GM10266 (cell line): ENCODE results near the gene S100Z.
"Not testable (repeated sequence)": the region's sequence is repeated elsewhere in the genome, so short reads cannot be mapped to it uniquely, and the experiment has no call there.

Experiments
- DNase-seq: peaks from one replicate; pipeline ENCODE4 v3.0.0; 2012; ENCODE audit errors: extremely low spot score
- TF ChIP-seq, protein P1 (sequence below): IDR thresholded peaks from 2 replicates; pipeline ENCODE4 v1.5.1; 2012; ENCODE audit warnings: mild to moderate bottlenecking, low read depth; ENCODE audit not compliant: control insufficient read depth, insufficient read depth; ENCODE audit errors: missing control alignments

Gene S100Z

DNA sequence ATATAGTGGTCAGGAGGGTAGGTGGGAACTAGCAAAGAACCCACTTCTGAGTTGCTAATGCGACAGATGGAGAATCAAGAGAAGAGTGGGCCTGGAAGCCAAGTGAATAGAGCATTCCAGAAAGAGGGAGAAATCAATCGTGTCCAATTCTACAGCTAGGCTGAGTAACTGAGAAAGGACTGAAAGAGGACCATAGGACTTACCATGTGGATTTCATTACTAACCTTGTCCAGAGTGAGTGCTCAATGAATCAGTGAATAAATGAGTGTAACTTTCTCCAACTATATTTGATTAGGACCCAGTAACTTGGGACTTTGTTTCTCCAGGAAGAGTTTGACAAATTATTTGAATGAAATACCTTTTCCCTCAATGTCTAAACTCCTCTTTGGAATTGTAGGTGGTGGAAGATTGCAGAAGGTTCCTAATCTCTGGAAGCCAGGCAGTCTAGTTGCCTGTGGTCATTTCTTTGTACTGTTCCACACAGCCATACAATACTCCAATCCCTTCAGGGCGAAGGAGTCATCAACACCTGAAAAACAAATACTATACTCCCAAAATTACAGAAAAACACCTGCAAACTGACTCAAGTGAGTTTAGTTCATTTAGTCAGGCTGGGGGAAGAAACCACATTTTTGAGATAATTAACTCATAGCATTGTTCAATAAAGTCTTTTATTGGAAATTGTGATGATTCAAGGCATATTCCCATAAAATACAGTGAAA lies 33.5 kb upstream of the S100Z start:
- TF ChIP-seq, protein P1, sequence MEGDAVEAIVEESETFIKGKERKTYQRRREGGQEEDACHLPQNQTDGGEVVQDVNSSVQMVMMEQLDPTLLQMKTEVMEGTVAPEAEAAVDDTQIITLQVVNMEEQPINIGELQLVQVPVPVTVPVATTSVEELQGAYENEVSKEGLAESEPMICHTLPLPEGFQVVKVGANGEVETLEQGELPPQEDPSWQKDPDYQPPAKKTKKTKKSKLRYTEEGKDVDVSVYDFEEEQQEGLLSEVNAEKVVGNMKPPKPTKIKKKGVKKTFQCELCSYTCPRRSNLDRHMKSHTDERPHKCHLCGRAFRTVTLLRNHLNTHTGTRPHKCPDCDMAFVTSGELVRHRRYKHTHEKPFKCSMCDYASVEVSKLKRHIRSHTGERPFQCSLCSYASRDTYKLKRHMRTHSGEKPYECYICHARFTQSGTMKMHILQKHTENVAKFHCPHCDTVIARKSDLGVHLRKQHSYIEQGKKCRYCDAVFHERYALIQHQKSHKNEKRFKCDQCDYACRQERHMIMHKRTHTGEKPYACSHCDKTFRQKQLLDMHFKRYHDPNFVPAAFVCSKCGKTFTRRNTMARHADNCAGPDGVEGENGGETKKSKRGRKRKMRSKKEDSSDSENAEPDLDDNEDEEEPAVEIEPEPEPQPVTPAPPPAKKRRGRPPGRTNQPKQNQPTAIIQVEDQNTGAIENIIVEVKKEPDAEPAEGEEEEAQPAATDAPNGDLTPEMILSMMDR, result no peak
- no peak for DNase-seq

DNA sequence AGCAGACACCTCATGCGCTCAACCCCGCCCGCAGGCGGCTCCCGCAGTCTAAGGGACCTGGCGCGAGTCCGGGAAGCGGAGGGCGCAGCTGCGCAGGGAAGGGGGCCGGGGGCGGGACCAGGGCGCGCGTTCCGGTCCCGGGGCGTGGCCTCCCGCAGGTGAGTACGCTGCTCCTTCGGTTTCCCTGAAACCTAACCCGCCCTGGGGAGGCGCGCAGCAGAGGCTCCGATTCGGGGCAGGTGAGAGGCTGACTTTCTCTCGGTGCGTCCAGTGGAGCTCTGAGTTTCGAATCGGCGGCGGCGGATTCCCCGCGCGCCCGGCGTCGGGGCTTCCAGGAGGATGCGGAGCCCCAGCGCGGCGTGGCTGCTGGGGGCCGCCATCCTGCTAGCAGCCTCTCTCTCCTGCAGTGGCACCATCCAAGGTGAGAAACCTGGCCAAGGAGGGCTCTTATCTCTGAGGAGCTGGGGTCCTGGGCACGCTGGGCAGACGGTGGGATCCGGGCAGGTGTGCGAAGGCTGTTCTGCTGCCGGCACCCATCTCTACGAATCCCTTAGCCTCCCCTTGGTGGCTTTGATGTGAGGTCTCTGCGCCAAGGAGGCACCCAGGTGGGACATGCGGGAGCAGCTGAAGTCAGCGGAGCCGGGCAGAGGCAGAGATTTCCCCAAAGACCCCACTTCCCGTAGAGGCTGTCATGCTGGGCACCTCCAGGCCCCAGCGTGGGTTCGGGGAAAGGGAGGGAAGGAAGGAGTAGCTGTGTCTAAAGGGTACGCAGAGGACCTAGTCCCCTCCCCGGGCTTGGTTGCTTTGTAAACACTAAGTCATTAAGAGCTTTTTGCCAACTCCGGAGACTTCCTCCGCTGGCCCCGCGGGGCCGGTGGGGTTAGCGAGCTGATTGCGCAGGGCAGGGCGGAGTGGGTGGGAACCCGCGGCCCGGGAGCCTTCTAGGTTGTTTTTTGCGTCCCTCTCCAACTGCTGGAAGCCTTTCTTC lies 30.7 kb upstream of the S100Z start, which contains the start of gene F2RL1:
Gene F2RL1, plus strand, starts transcription at position 187 of the 988 bp plus-strand sequence. Its CDS starts 153 bp downstream, at position 340.
- no peak for DNase-seq
- TF ChIP-seq, protein P1, result no peak

DNA sequence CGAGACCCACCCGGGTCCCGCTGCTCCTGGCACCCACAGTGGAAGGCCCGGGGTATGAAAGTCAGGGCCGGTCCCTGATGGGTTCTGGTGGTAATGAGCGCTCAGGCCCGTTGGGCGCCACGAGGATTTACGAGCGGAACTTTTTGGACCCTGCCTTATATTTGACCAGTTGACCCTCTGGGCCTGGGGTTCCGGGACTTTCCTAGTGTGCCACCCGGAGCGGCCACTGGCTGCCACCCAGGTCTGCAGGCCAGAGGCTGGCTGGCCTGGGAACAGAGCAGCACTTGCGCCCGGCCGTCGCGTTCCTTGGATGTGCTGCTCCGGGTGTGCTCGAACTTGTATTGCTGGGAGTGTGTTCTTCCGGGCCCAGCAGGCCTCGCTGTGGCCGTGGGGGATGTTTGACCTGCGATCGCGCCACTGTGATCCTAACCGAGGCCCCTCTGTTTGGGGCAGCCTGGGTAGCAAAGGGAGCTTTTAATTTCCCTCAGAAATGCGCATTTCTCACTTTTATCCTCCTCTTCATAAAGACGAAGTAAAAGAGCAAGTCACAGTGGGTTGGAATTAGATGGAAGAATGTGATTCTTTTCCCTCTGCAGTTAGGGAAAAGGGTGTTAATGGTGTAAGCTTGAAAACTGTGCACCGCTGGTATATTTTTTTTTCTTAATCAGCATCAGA lies 29.8 kb upstream of the S100Z start:
- TF ChIP-seq, protein P1, result no peak
- DNase-seq, result no peak

DNA sequence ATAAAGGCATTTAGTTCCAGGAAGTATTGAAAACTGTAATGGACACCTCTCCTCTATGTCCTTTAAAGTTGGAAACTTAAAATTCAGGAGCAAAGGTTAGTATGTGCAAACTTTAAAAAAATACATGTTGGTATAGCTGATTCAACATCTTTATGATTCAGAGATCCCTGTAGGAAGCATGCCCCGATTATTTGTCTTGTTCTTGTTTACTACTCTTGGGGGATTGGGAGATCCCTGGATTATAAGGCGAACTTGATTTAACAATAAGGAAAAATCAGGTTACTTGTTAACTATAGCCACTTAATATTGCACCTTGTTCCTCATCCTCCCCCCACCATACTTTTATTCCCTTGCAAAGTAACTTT lies 29.3 kb upstream of the S100Z start:
- DNase-seq, result no peak
- TF ChIP-seq, protein P1, result no peak

DNA sequence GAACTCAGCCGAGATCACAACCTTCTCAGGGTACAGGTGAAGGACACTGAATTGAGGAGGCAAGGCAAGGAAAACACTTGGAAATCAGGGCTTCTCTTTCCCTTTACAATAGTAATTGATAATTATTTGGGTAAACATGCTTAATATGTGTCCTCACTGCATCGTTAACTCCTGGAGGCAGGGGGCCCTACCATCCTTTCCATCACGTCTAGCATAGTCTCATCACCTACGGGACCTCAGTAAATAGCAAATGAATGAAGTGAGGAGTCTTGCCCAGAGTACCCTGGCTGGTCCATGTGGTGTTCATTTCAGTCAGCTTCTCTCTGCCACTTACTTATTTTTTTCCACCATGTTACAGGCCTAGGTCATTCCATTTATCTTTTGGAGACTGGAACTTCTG lies 28.7 kb upstream of the S100Z start:
- DNase-seq, result no peak
- TF ChIP-seq, protein P1, result no peak

DNA sequence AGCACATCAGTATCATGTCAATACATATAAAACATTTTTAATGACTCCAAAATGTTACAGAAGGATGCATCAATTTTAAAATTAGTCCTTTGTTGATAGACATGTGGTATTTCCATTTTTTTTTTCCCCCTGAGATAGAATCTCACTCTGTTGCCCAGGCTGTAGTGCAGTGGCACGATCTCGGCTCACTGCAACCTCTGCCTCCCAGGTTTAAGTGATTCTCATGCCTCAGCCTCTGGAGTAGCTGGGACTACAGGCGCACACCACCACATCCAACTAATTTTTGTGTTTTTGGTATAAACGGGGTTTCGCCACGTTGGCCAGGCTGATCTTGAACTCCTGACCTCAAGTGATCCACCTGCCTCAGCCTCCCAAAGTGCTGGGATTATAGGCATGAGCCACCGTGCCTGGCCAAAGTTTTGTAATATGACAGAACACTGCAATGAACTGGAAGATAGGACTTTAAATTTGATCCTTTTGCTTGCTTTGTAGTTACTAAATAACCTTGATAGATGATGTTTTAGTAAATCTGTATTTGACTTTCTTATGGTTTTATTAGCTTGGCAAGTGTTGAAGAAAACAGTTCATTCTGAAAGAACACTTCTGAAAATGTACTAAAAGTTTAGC lies 27.6 kb upstream of the S100Z start:
- DNase-seq, result not testable (repeated sequence)

DNA sequence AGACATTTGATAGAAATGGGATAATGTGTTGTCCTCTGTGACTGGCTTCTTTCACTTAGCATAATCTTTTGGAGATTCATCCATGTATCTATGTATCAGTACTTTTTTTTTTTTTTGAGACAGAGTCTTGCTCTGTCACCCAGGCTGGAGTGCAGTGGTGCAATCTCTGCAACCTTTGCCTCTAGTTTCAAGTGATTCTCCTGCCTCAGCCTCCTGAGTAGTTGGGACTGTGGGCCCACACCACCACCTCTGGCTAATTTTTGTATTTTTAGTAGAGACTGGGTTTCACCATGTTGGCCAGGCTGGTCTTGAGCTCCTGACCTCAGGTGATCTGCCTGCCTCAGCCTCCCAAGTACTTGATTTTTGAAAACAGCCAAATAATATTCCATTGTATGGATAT lies 23.4 kb upstream of the S100Z start:
- DNase-seq, result not testable (repeated sequence)
